K562 (cell line): ENCODE results near the gene LUZP1. TPM values are rescaled to one million over a fixed set of nuclear protein-coding genes. Genes with fewer than 3 reads are reported as not detected.

Experiments
- BMI1 ChIP-seq: fragments of 150-350 bp; IDR thresholded peaks from 2 replicates; pipeline ENCODE4 v1.6.1; 2014; ENCODE audit warnings: low read length
- BRD9 ChIP-seq: fragments of 450-650 bp; IDR thresholded peaks from 2 replicates; pipeline ENCODE4 v1.6.1; 2018; ENCODE audit warnings: low read depth; ENCODE audit not compliant: partially characterized antibody
- E2F5 ChIP-seq: sonication (generic); formaldehyde crosslinking; IDR thresholded peaks from 2 replicates; pipeline ENCODE4 v1.8.0; 2022; ENCODE audit warnings: mild to moderate bottlenecking, missing genetic modification reagents
- FOXM1 ChIP-seq, 2 experiments: fragments of 450-650 bp in 1 of 2; sonication (generic) in 1 of 2; formaldehyde crosslinking in 1 of 2; IDR thresholded peaks; 2 replicates each; pipeline versions ENCODE4 v1.6.1 to v1.9.0; 2017 to 2022; ENCODE audit warnings: low read depth in 2 of 2, mild to moderate bottlenecking in 2 of 2, missing genetic modification reagents in 1 of 2, moderate library complexity in 1 of 2
- HMG20B ChIP-seq: fragments of 250-450 bp; sonication (Bioruptor Pico); IDR thresholded peaks from 2 replicates; pipeline ENCODE4 v1.5.0; 2021; ENCODE audit warnings: mild to moderate bottlenecking
- IRF2 ChIP-seq: sonication (generic); formaldehyde crosslinking; IDR thresholded peaks from 2 replicates; pipeline ENCODE4 v1.8.1; 2022; ENCODE audit warnings: mild to moderate bottlenecking, missing genetic modification reagents
- LEF1 ChIP-seq: fragments of 450-650 bp; IDR thresholded peaks from 2 replicates; pipeline ENCODE4 v1.6.1; 2016; ENCODE audit warnings: mild to moderate bottlenecking
- MGA ChIP-seq: fragments of 450-650 bp; IDR thresholded peaks from 2 replicates; pipeline ENCODE4 v1.6.1; 2016; ENCODE audit warnings: mild to moderate bottlenecking, moderate library complexity
- RBBP5 ChIP-seq: fragments of 200-600 bp; sonication (generic); IDR thresholded peaks from 2 replicates; pipeline ENCODE4 v1.6.1; 2012; ENCODE audit warnings: borderline replicate concordance, mild to moderate bottlenecking, low read length, control low read depth, inconsistent platforms; ENCODE audit not compliant: insufficient read depth, poor library complexity, severe bottlenecking
- TGIF2 ChIP-seq: sonication (generic); formaldehyde crosslinking; IDR thresholded peaks from 2 replicates; pipeline ENCODE4 v1.8.1; 2022; ENCODE audit warnings: mild to moderate bottlenecking, missing genetic modification reagents, moderate library complexity
- ZBED1 ChIP-seq: IDR thresholded peaks from 2 replicates; pipeline ENCODE4 v1.6.1; 2014
- ZNF551 ChIP-seq: fragments of 250-450 bp; sonication (Bioruptor Pico); IDR thresholded peaks from 2 replicates; pipeline ENCODE4 v1.5.0; 2021; ENCODE audit warnings: mild to moderate bottlenecking, moderate library complexity
- ZNF639 ChIP-seq, 2 experiments: fragments of 200-800 bp in 1 of 2; sonication (Bioruptor generic) in 1 of 2; sonication (generic) in 1 of 2; formaldehyde crosslinking in 1 of 2; IDR thresholded peaks in 1 of 2; conservative IDR thresholded peaks in 1 of 2; 2 replicates each; pipeline versions ENCODE4 v1.5.0 to v1.6.1; 2016 to 2020; ENCODE audit warnings: missing compliant biosample characterization in 1 of 2, missing genetic modification characterization in 1 of 2, missing genetic modification reagents in 1 of 2
- polyA plus RNA-seq, 8 experiments: library from polyadenylated mRNA; depleted of rRNA in 4 of 8; stranded (reverse) in 5 of 8; unstranded in 3 of 8; fragments of >200 nt; fragmentation: Nextera tagmentation in 2 of 8; fragmentation: Illumina TruSeq in 1 of 8; extraction: Ambion mirVana in 2 of 8; extraction: Trizol in 1 of 8; gene quantifications; 2 replicates each; pipeline versions ENCODE4 v1.2.1 to v1.2.3, GENCODE V29; 2011 to 2014; ENCODE audit warnings: inconsistent platforms in 1 of 8, missing spikeins in 1 of 8
- total RNA-seq, 7 experiments: library from RNA; depleted of rRNA in 6 of 7; stranded (reverse); fragments of >200 nt in 6 of 7; fragmentation: Illumina TruSeq in 2 of 7; extraction: Trizol in 2 of 7; gene quantifications; 2 replicates each; pipeline versions ENCODE4 v1.2.1 to v1.2.3, GENCODE V29; 2011 to 2021; ENCODE audit warnings: low replicate concordance in 1 of 7

Gene LUZP1
- total and polyA plus RNA-seq, 9 of the 15 experiments (the other 6 are each of a cell fraction or from before 2014, with no cell fraction given), result 6.5 to 19.1 (median 12.4) TPM

- TF ChIP-seq IRF2 (CRISPR knock-in tag) (0 out of 2 replicates have a peak, but pooled peaks have one; percentile 81), ZNF551 (CRISPR knock-in tag) (no peak), FOXM1 (IDR thresholded peaks at IDR 0.05; ENCODE audit: low read depth) (peak; percentile 56; the same call in 1 of the 2 replicates), FOXM1 (CRISPR knock-in tag; IDR thresholded peaks at IDR 0.05; ENCODE audit: low read depth) (no peak), MGA (peak; percentile 58), HMG20B (CRISPR knock-in tag) (no peak), TGIF2 (CRISPR knock-in tag) (no peak), LEF1 (peak; percentile 17; the same call in 1 of the 2 replicates), ZBED1 (no peak), E2F5 (CRISPR knock-in tag) (no peak), BRD9 (no peak), BMI1 (no peak), ZNF639 (CRISPR knock-in tag; conservative IDR thresholded peaks at IDR 0.05 in 1 of 2, IDR thresholded peaks at IDR 0.05 in 1 of 2) (peak in 1 of 2 experiments; percentile 28; a peak in 1 of 4 replicates), RBBP5 (peak; percentile 59)
Measured at GRCh38 chr1:23118957-23119792, 49.5 kb downstream of the LUZP1 start (continued).
